ENCODE results near the gene IMPDH1. TPM values are rescaled to one million over a fixed set of nuclear protein-coding genes. Genes with fewer than 3 reads are reported as not detected.

The IMPDH1 gene
- total RNA-seq, 3 donors from 2014 or later (not counting 1 experiment from before 2014, with no cell fraction given) = 77.8 to 94.1 (median 89.6) TPM

DNA sequence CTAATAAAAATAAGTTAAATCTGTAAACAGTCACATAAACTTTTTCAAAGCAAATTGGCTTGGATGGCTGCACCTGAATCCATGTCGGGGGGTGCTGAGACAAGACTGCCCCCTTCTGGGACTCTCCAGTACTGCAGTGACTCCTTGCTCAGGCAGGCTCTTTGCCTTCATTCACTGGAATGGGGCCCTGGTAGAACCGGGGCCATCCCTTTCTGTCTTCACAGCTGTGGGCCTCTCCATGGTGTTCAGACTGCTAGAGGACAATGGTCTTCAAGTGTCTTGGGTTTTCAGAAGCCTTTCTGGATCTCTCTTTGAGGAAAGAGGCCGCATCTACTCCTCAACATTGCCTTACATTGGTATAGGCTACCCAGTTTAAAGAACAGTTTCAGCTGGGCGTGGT, 16.1 kb upstream of the IMPDH1 start:
- peaks cover 7 to 15% of the 10 kb centered on the region in 2 donors for H3K27me3 Mint-ChIP-seq (ENCODE audit: low read depth in 2 of 2)
- Histone ChIP-seq H3K36me3 (ENCODE audit: control insufficient read depth, insufficient read depth, low read length) (no peaks in the 10 kb centered on the region), H3K9me3 (ENCODE audit: control insufficient read depth, insufficient read depth, low read length) (no peaks in the 10 kb centered on the region), H3K27me3 (ENCODE audit: control insufficient read depth, insufficient read depth, low read length) (peaks cover 2% of the 10 kb centered on the region), H3K4me1 (ENCODE audit: control insufficient read depth, insufficient read depth, low read length) (peaks cover 30% of the 10 kb centered on the region), H3K4me3 (ENCODE audit: low read length) (no peak overlapping the region), H3K27ac (ENCODE audit: low read length) (no peak overlapping the region)
- 50% methylated on average over 4 of the region's 4 CpGs for WGBS (ENCODE audit: insufficient coverage)
- peaks cover 21 to 34% of the 10 kb centered on the region in 2 donors for H3K4me1 Mint-ChIP-seq
- TF ChIP-seq CTCF (IDR thresholded peaks at IDR 0.05) = peak; percentile 78
- no peak overlapping the region for H3K27ac Mint-ChIP-seq
- intact Hi-C loops (cut with micrococcal nuclease) = loop anchor here (1.0 to 2.0 kb wide), 3 partner anchors 28 to 457 kb away; no protein-coding TSS in a partner anchor
- ATAC-seq (peak; percentile 35 to 63 (median 52)), DNase-seq (peak; percentile 76 to 87)
- no peaks in the 10 kb centered on the region for H3K36me3 Mint-ChIP-seq
- H3K4me3 Mint-ChIP-seq = no peak overlapping the region
- no peaks in the 10 kb centered on the region for H3K9me3 Mint-ChIP-seq

DNA sequence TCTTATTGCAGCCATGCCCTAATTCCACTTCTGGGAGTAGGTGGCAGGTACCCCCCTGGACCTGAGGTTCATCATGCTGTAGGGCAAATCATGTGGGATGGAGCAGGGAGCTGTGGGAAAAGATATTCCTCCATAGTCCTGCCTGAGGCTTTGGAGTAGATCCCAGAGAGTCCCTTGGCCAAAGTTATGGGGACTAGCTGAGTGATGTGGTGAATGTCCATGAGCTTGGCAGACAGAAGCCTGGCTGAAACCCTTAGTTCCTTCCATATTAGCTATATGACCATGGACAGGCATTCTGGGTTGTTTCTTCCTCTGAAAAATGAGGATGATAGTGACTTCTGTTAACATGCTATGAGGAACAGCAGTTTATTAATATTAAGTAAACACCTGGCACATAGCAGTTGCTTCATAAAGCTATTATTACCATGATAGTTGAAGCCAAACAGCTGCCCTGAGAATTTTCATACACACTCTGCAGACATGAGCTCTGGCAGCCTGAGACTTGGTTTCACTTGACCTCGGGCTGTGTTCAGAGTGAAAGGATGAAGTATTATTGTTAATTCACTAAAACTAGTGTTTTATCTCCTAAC, 15.0 kb upstream of the IMPDH1 start:
- Mint-ChIP-seq H3K36me3 (no peaks in the 10 kb centered on the region), H3K9me3 (no peaks in the 10 kb centered on the region), H3K27me3 (ENCODE audit: low read depth in 2 of 2) (peaks cover 4 to 14% of the 10 kb centered on the region in 2 donors), H3K4me3 (no peak overlapping the region), H3K27ac (no peak overlapping the region), H3K4me1 (peaks cover 25 to 40% of the 10 kb centered on the region in 2 donors)
- DNase-seq = no peak
- no peaks in the 10 kb centered on the region for H3K36me3 ChIP-seq (ENCODE audit: control insufficient read depth, insufficient read depth, low read length)
- peaks cover 36% of the 10 kb centered on the region for H3K4me1 ChIP-seq (ENCODE audit: control insufficient read depth, insufficient read depth, low read length)
- no peaks in the 10 kb centered on the region for H3K9me3 ChIP-seq (ENCODE audit: control insufficient read depth, insufficient read depth, low read length)
- TF ChIP-seq CTCF (IDR thresholded peaks at IDR 0.05) = no peak
- H3K4me3 ChIP-seq (ENCODE audit: low read length) = no peak overlapping the region
- intact Hi-C loops (cut with micrococcal nuclease) = loop anchor here (1.0 to 2.0 kb wide), 2 partner anchors 26 to 78 kb away; no protein-coding TSS in a partner anchor
- H3K27me3 ChIP-seq (ENCODE audit: control insufficient read depth, insufficient read depth, low read length) = no peaks in the 10 kb centered on the region
- no peak overlapping the region for H3K27ac ChIP-seq (ENCODE audit: low read length)
- WGBS (ENCODE audit: insufficient coverage) = no CpG with 5 or more reads among the region's 1 CpG
- no peak for ATAC-seq

DNA sequence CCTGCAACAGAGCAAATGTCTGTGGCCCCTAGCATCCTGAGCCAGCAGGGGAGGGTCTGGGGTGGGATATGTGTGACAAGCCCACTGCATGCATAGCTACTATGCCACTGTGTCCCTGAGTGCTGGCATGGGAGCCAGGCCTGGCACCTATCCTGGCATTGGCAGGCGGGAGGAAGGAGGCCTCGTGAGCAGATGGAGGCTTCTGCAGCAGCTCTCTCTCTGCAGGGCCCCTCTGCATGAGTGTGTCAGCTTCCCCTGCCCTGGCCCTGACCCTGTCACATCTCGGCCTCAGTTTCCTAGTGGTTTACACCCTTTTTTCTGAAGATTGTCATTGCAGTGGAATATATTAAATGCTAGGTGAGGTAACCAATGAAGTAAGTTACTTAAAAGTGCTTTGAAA, 13.1 kb upstream of the IMPDH1 start:
- peak overlapping the region; percentile 80 to 90 for H3K27ac Mint-ChIP-seq
- peaks cover 31 to 45% of the 10 kb centered on the region in 2 donors for H3K4me1 Mint-ChIP-seq
- H3K4me3 Mint-ChIP-seq = peak overlapping the region; percentile 2
- DNase-seq = peak; percentile 58 to 63
- TF ChIP-seq CTCF (IDR thresholded peaks at IDR 0.05) = no peak
- no peaks in the 10 kb centered on the region for H3K36me3 ChIP-seq (ENCODE audit: control insufficient read depth, insufficient read depth, low read length)
- 25% methylated on average over 3 of the region's 3 CpGs for WGBS (ENCODE audit: insufficient coverage)
- peaks cover 36% of the 10 kb centered on the region for H3K4me1 ChIP-seq (ENCODE audit: control insufficient read depth, insufficient read depth, low read length)
- no peaks in the 10 kb centered on the region for H3K9me3 ChIP-seq (ENCODE audit: control insufficient read depth, insufficient read depth, low read length)
- no peaks in the 10 kb centered on the region for H3K9me3 Mint-ChIP-seq
- ATAC-seq = peak; percentile 88 to 93 (median 89)
- H3K27me3 ChIP-seq (ENCODE audit: control insufficient read depth, insufficient read depth, low read length) = no peaks in the 10 kb centered on the region
- H3K4me3 ChIP-seq (ENCODE audit: low read length) = no peak overlapping the region
- peak overlapping the region; percentile 87 for H3K27ac ChIP-seq (ENCODE audit: low read length)
- peaks cover under 1 to 3% of the 10 kb centered on the region in 2 donors for H3K27me3 Mint-ChIP-seq (ENCODE audit: low read depth in 2 of 2)
- intact Hi-C loops (cut with micrococcal nuclease) = loop anchor here (1.0 kb wide), 1 partner anchor 14 kb away; the partner anchor contains the start of gene IMPDH1
- no peaks in the 10 kb centered on the region for H3K36me3 Mint-ChIP-seq
